ENCODE measurements around the gene SMIM17.

Gene SMIM17

GRCh38 chr19:56642711-56643459, at the start of gene SMIM17:
Gene SMIM17, plus strand, starts transcription at chr19:56643159. Its CDS starts 2,509 bp downstream, at chr19:56645668.
- DNase-seq: peak in 2 of 10 donors; percentile 84
- intact Hi-C loops (cut with DNase I): no loop called here

- intact Hi-C loops (cut with DNase I): loop anchor here (10.0 kb wide), 1 partner anchor 200 kb away; the partner anchor contains the start of gene ZNF582
- no peak for DNase-seq
Observed at GRCh38 chr19:56594446-56594782, 48.5 kb upstream of the SMIM17 start.

- DNase-seq: peak; percentile 82 to 98 (median 86)
- intact Hi-C loops (cut with DNase I): loop anchor here (1.0 to 10.0 kb wide), 2 partner anchors 28 to 200 kb away; partner anchors contain the start of genes ZNF470 and ZNF582
Observed at GRCh38 chr19:56594783-56595547, 48.0 kb upstream of the SMIM17 start, which contains the start of gene ZNF71. Gene ZNF71, plus strand, starts transcription at chr19:56595302. Its CDS starts 6,257 bp downstream, at chr19:56601559.

GRCh38 chr19:56595548-56595899, 47.4 kb upstream of the SMIM17 start:
- intact Hi-C loops (cut with DNase I): loop anchor here (1.0 to 10.0 kb wide), 2 partner anchors 28 to 201 kb away; partner anchors contain the start of genes ZNF470 and ZNF582
- DNase-seq: no peak

GRCh38 chr19:56596676-56597075, 46.3 kb upstream of the SMIM17 start:
- no peak for DNase-seq
- intact Hi-C loops (cut with DNase I): loop anchor here (10.0 kb wide), 1 partner anchor 202 kb away; the partner anchor contains the start of gene ZNF582

GRCh38 chr19:56597696-56598095, 45.3 kb upstream of the SMIM17 start:
- no peak for DNase-seq
- intact Hi-C loops (cut with DNase I): loop anchor here (10.0 kb wide), 1 partner anchor 203 kb away; the partner anchor contains the start of gene ZNF582

GRCh38 chr19:56601375-56601774, 41.6 kb upstream of the SMIM17 start:
- intact Hi-C loops (cut with DNase I): no loop called here
- no peak for DNase-seq

- DNase-seq: peak in 3 of 10 donors; percentile 25 to 75 (median 46)
- intact Hi-C loops (cut with DNase I): no loop called here
Observed at GRCh38 chr19:56603829-56604228, 39.1 kb upstream of the SMIM17 start.

- DNase-seq: no peak
- intact Hi-C loops (cut with DNase I): no loop called here
Observed at GRCh38 chr19:56608274-56608964, 34.5 kb upstream of the SMIM17 start.

- intact Hi-C loops (cut with DNase I): no loop called here
- DNase-seq: no peak
Observed at GRCh38 chr19:56611288-56611687, 31.7 kb upstream of the SMIM17 start.

GRCh38 chr19:56612737-56613136, 30.2 kb upstream of the SMIM17 start:
- intact Hi-C loops (cut with DNase I): no loop called here
- no peak for DNase-seq

GRCh38 chr19:56613639-56614038, 29.3 kb upstream of the SMIM17 start:
- intact Hi-C loops (cut with DNase I): no loop called here
- DNase-seq: no peak

GRCh38 chr19:56617531-56617930, 25.4 kb upstream of the SMIM17 start:
- no peak for DNase-seq
- intact Hi-C loops (cut with DNase I): no loop called here

- intact Hi-C loops (cut with DNase I): no loop called here
- no peak for DNase-seq
Observed at GRCh38 chr19:56619121-56619520, 23.8 kb upstream of the SMIM17 start.

- peak in 2 of 10 donors; percentile 66 to 73 for DNase-seq
- intact Hi-C loops (cut with DNase I): no loop called here
Observed at GRCh38 chr19:56622374-56622773, 20.6 kb upstream of the SMIM17 start.

- intact Hi-C loops (cut with DNase I): no loop called here
- DNase-seq: peak in 2 of 10 donors; percentile 74 to 78
Observed at GRCh38 chr19:56623006-56623405, 20.0 kb upstream of the SMIM17 start.

GRCh38 chr19:56625708-56626107, 17.3 kb upstream of the SMIM17 start:
- intact Hi-C loops (cut with DNase I): no loop called here
- no peak for DNase-seq

- DNase-seq: no peak
- intact Hi-C loops (cut with DNase I): no loop called here
Observed at GRCh38 chr19:56633021-56633420, 9.9 kb upstream of the SMIM17 start.

- intact Hi-C loops (cut with DNase I): no loop called here
- peak in 7 of 10 donors; percentile 55 to 92 (median 61) for DNase-seq
Observed at GRCh38 chr19:56637976-56638555, 4.9 kb upstream of the SMIM17 start.

GRCh38 chr19:56639217-56639616, 3.7 kb upstream of the SMIM17 start:
- DNase-seq: no peak
- intact Hi-C loops (cut with DNase I): no loop called here
